ENCODE results near the gene BCL2A1. TPM values are rescaled to one million over a fixed set of nuclear protein-coding genes. Genes with fewer than 3 reads are reported as not detected.

BCL2A1 gene
- polyA plus RNA-seq, 1 donor from 2014 or later = 75.8 TPM

- H3K27ac Mint-ChIP-seq = peak overlapping the region in 2 of 3 donors; percentile 25 to 59
- peaks cover 0 to 3% (median 0%) of the 10 kb centered on the region in 3 donors for H3K9me3 Mint-ChIP-seq
- H3K4me1 Mint-ChIP-seq = peaks cover 25 to 30% (median 25%) of the 10 kb centered on the region in 3 donors
- peaks cover 13% of the 10 kb centered on the region for H3K36me3 Mint-ChIP-seq
- H3K27me3 Mint-ChIP-seq = no peaks in the 10 kb centered on the region
- peak overlapping the region in 2 of 4 donors; percentile 28 to 33 for H3K4me3 Mint-ChIP-seq
Measured at GRCh38 chr15:79960502-79961212, 10.3 kb downstream of the BCL2A1 start.

GRCh38 chr15:79957741-79958140, 13.3 kb downstream of the BCL2A1 start:
- H3K9me3 Mint-ChIP-seq = no peaks in the 10 kb centered on the region
- no peaks in the 10 kb centered on the region for H3K27me3 Mint-ChIP-seq
- H3K4me1 Mint-ChIP-seq = peaks cover 27 to 32% (median 31%) of the 10 kb centered on the region in 3 donors
- H3K36me3 Mint-ChIP-seq = peaks cover 9% of the 10 kb centered on the region
- H3K4me3 Mint-ChIP-seq = no peak overlapping the region
- H3K27ac Mint-ChIP-seq = no peak overlapping the region

GRCh38 chr15:79956354-79956939, 14.5 kb downstream of the BCL2A1 start:
- H3K9me3 Mint-ChIP-seq = peaks cover 0 to 2% (median 0%) of the 10 kb centered on the region in 3 donors
- peaks cover 19 to 27% (median 22%) of the 10 kb centered on the region in 3 donors for H3K4me1 Mint-ChIP-seq
- no peak overlapping the region for H3K27ac Mint-ChIP-seq
- peak overlapping the region in 1 of 4 donors; percentile 60 for H3K4me3 Mint-ChIP-seq
- H3K36me3 Mint-ChIP-seq = peaks cover 8% of the 10 kb centered on the region
- no peaks in the 10 kb centered on the region for H3K27me3 Mint-ChIP-seq

GRCh38 chr15:79954661-79955060, 16.3 kb downstream of the BCL2A1 start:
- Mint-ChIP-seq H3K4me1 (peaks cover 18 to 20% (median 19%) of the 10 kb centered on the region in 3 donors), H3K27ac (no peak overlapping the region), H3K4me3 (peak overlapping the region in 1 of 4 donors; percentile 55), H3K36me3 (peaks cover 3% of the 10 kb centered on the region), H3K27me3 (no peaks in the 10 kb centered on the region), H3K9me3 (peaks cover 0 to 2% (median 0%) of the 10 kb centered on the region in 3 donors)

- Mint-ChIP-seq H3K27me3 (no peaks in the 10 kb centered on the region), H3K36me3 (peaks cover 3% of the 10 kb centered on the region), H3K4me3 (no peak overlapping the region), H3K9me3 (peaks cover 0 to 2% (median 0%) of the 10 kb centered on the region in 3 donors), H3K4me1 (peaks cover 18 to 20% (median 19%) of the 10 kb centered on the region in 3 donors), H3K27ac (peak overlapping the region in 1 of 3 donors; percentile 9)
Measured at GRCh38 chr15:79953951-79954444, 17.0 kb downstream of the BCL2A1 start.

GRCh38 chr15:79952329-79952728, 18.7 kb downstream of the BCL2A1 start:
- H3K9me3 Mint-ChIP-seq = peaks cover 0 to 2% (median 0%) of the 10 kb centered on the region in 3 donors
- no peaks in the 10 kb centered on the region for H3K27me3 Mint-ChIP-seq
- H3K36me3 Mint-ChIP-seq = peaks cover 1% of the 10 kb centered on the region
- H3K4me3 Mint-ChIP-seq = no peak overlapping the region
- H3K4me1 Mint-ChIP-seq = peaks cover 22 to 32% (median 27%) of the 10 kb centered on the region in 3 donors
- no peak overlapping the region for H3K27ac Mint-ChIP-seq

- H3K4me3 Mint-ChIP-seq = no peak overlapping the region
- H3K9me3 Mint-ChIP-seq = peaks cover 0 to 2% (median 0%) of the 10 kb centered on the region in 3 donors
- H3K4me1 Mint-ChIP-seq = peaks cover 22 to 32% (median 24%) of the 10 kb centered on the region in 3 donors
- no peaks in the 10 kb centered on the region for H3K27me3 Mint-ChIP-seq
- no peak overlapping the region for H3K27ac Mint-ChIP-seq
- H3K36me3 Mint-ChIP-seq = peaks cover 1% of the 10 kb centered on the region
Measured at GRCh38 chr15:79950247-79950646, 20.7 kb downstream of the BCL2A1 start.

GRCh38 chr15:79948761-79949160, 22.2 kb downstream of the BCL2A1 start:
- Mint-ChIP-seq H3K27me3 (no peaks in the 10 kb centered on the region), H3K9me3 (peaks cover 0 to 2% (median 0%) of the 10 kb centered on the region in 3 donors), H3K4me3 (no peak overlapping the region), H3K4me1 (peaks cover 13 to 28% (median 15%) of the 10 kb centered on the region in 3 donors), H3K36me3 (peaks cover 3% of the 10 kb centered on the region), H3K27ac (no peak overlapping the region)

- Mint-ChIP-seq H3K27me3 (no peaks in the 10 kb centered on the region), H3K9me3 (peaks cover 0 to 2% (median 0%) of the 10 kb centered on the region in 3 donors), H3K4me3 (no peak overlapping the region), H3K4me1 (peaks cover 7 to 22% (median 10%) of the 10 kb centered on the region in 3 donors), H3K27ac (peak overlapping the region in 2 of 3 donors; percentile 8 to 88), H3K36me3 (peaks cover 3% of the 10 kb centered on the region)
Measured at GRCh38 chr15:79948095-79948695, 22.8 kb downstream of the BCL2A1 start.

GRCh38 chr15:79947009-79947408, 24.0 kb downstream of the BCL2A1 start:
- Mint-ChIP-seq H3K27me3 (no peaks in the 10 kb centered on the region), H3K27ac (peak overlapping the region in 1 of 3 donors; percentile 58), H3K9me3 (no peaks in the 10 kb centered on the region)

GRCh38 chr15:79944622-79945021, 26.4 kb downstream of the BCL2A1 start:
- Mint-ChIP-seq H3K4me1 (peaks cover 4 to 17% (median 10%) of the 10 kb centered on the region in 3 donors), H3K36me3 (peaks cover 9% of the 10 kb centered on the region), H3K9me3 (no peaks in the 10 kb centered on the region), H3K27ac (no peak overlapping the region), H3K4me3 (no peak overlapping the region), H3K27me3 (no peaks in the 10 kb centered on the region)

More at GRCh38 chr15:79947009-79947408, 24.0 kb downstream of the BCL2A1 start:
- H3K4me3 Mint-ChIP-seq = no peak overlapping the region
- peaks cover 4 to 17% (median 10%) of the 10 kb centered on the region in 3 donors for H3K4me1 Mint-ChIP-seq
- peaks cover 6% of the 10 kb centered on the region for H3K36me3 Mint-ChIP-seq

GRCh38 chr15:79943820-79944219, 27.2 kb downstream of the BCL2A1 start:
- H3K36me3 Mint-ChIP-seq = peaks cover 8% of the 10 kb centered on the region
- H3K27me3 Mint-ChIP-seq = no peaks in the 10 kb centered on the region
- H3K4me3 Mint-ChIP-seq = no peak overlapping the region
- no peaks in the 10 kb centered on the region for H3K9me3 Mint-ChIP-seq
- H3K4me1 Mint-ChIP-seq = peaks cover 3 to 16% (median 9%) of the 10 kb centered on the region in 3 donors
- H3K27ac Mint-ChIP-seq = no peak overlapping the region

GRCh38 chr15:79942741-79943481, 28.1 kb downstream of the BCL2A1 start:
- Mint-ChIP-seq H3K9me3 (no peaks in the 10 kb centered on the region), H3K27me3 (no peaks in the 10 kb centered on the region), H3K4me3 (no peak overlapping the region), H3K4me1 (peaks cover 2 to 7% (median 2%) of the 10 kb centered on the region in 3 donors), H3K27ac (no peak overlapping the region), H3K36me3 (peaks cover 7% of the 10 kb centered on the region)

GRCh38 chr15:79939399-79939798, 31.6 kb downstream of the BCL2A1 start:
- Mint-ChIP-seq H3K4me1 (no peaks in the 10 kb centered on the region), H3K36me3 (peaks cover 8% of the 10 kb centered on the region), H3K27ac (peak overlapping the region in 1 of 3 donors; percentile 54), H3K4me3 (no peak overlapping the region), H3K27me3 (peaks cover 6% of the 10 kb centered on the region), H3K9me3 (no peaks in the 10 kb centered on the region)

Measured in IgD-negative memory B cell (primary cell).